GM08714 (cell line): Measurements from ENCODE around the gene MICOS13.

ENCODE experiments used
- H3K4me3 ChIP-seq: fragments of 200-500 bp; sonication (Bioruptor generic); 2 replicates; pipeline ENCODE4 v1.5.1; 2014; ENCODE audit warnings: mild to moderate bottlenecking, low read length, inconsistent platforms
- ZNF274 ChIP-seq: IDR thresholded peaks from 2 replicates; pipeline ENCODE4 v1.6.1; 2012; ENCODE audit warnings: mild to moderate bottlenecking, low read depth, low read length

Gene MICOS13

DNA sequence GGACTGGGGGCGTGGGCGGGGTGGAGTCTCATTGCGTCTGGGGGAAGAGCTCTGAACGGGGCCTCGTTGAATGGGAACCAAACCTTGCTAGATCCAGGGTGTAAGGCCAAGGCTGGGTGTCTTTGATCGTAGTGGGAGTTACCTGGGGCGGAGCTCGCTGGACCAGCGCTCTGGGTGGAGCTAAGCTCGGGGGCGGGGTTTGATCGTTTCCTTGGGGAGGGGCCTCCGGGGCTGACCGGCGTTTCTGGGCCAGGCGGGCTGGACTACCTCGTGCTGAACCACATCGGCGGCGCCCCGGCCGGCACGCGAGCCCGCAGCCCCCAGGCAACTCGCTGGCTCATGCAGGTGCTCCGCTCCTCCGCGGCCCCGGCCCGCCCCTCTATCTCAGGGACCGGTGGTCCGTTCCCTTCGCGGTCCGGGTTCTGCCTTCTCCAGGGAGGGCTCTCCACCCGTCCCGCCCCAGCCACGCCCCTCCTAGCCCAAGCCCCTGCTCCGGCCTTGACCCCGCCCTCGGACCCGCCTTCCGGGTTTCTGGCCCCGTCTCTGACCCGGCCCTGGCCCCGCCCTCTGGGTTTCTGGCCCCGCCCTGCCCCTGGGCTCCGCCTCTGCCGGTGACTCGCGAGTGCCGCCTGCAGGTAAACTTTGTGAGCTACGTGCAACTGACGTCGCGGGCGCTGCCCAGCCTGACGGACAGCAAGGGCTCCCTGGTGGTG lies 6.5 kb upstream of the MICOS13 start:
- peak overlapping the region; percentile 59; the same call in 1 of the 2 replicates for H3K4me3 ChIP-seq

DNA sequence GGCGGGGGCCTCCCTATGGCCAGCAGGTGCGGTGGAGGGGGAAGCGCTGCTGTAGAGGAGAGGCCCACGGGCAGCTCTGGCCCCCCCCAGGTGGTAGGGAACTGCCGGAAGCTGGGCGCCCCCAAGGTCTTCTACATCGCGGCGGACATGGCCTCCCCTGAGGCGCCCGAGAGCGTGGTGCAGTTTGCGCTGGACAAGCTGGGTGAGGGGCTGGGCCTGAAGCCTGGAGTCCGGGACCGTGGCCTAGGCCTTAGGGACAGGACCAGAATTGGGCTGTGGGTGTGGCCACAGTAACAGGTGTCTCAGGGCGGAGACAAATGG lies 6.0 kb upstream of the MICOS13 start:
- TF ChIP-seq ZNF274, result no peak
- peak overlapping the region; percentile 59; the same call in 1 of the 2 replicates for H3K4me3 ChIP-seq

More for the DNA sequence above, 6.5 kb upstream of the MICOS13 start:
- no peak for TF ChIP-seq ZNF274

DNA sequence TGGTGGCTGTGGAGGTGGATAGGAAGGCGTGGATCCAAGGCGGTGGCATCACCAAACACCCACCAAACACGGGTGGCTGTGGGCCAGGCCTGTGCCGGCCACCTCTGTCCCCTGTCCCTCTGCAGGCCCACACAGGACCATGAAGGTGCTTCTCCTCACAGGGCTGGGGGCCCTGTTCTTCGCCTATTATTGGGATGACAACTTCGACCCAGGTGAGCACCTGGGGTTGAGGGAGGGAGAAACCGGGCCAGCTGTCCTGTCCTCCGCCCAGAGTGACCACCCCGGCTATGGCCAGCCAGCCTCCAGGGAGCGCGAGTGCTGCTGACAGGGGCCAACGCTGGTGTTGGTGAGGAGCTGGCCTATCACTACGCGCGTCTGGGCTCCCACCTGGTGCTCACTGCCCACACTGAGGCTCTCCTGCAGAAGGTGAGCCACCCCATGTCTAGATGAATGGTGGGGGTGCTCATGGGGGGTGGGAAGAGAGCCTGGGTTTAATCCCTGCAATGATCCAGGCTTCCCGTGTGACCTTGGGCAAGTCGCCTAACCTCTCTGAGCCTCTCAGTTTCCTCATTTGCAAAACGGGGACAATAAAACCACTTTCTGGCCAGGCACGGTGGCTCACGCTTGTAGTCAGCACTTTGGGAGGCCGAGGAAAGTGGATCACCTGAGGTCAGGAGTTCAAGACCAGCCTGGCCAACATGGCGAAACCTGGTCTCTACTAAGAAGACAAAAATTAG lies 4.5 kb upstream of the MICOS13 start:
- no peak overlapping the region for H3K4me3 ChIP-seq
- no peak for TF ChIP-seq ZNF274

DNA sequence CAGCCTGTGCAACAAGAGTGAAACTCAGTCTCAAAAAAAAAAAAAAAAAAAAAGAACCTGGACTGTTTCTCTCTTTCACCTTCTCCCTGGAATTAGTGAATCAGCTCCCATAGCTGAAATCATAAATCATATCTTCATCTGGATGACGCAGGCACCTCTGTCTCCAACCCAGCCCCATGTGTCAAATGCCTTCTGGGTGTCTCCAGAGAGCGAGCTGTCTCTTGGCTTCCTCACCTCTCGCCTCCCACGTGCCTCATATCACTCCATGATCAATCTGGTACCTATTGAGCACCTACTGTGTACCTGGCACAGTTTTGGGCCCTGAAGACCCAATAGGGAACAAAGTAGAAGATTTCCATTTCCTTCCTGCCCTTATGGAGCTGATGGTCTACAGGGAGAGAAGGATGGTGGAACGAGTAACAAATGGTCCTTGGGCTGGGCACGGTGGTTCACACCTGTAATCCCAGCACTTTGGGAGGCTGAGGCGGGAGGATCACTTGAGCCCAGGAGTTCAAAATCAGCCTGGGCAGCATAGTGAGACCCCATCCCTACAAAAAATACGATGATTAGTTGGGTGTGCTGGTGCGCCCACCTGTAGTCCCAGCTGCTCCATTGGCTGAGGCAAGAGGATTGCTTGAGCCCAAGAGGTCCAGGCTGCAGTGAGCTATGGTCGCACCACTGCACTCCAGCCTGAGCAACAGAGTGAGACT lies 3.0 kb upstream of the MICOS13 start:
- H3K4me3 ChIP-seq, result no peak overlapping the region
- no peak for TF ChIP-seq ZNF274

DNA sequence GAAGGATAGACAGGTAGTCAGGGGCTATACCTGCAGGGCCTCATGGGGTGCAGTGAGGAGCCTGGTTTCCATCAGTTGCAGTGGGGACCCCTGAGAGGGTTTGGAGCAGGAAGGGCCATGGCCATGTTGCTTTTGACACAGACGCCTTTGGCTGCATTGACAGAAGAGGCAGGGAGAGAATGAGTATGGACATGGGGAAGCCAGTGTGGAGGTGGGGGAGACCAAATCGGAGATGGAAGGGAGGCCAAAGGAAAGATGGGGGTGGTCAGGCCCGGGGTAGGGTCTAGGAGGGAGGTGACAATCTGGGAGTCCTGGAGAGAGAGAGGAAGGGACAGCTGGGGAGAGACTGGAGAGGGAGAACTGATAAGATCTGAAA lies 1.8 kb upstream of the MICOS13 start:
- no peak overlapping the region for H3K4me3 ChIP-seq
- TF ChIP-seq ZNF274, result no peak

- no peak for TF ChIP-seq ZNF274
- peak overlapping the region; percentile 55; the same call in 1 of the 2 replicates for H3K4me3 ChIP-seq
Measured at GRCh38 chr19:5681391-5682106, 1.2 kb upstream of the MICOS13 start.

- H3K4me3 ChIP-seq, result peak overlapping the region; percentile 85
- no peak for TF ChIP-seq ZNF274
Measured at GRCh38 chr19:5680084-5680436, 256 bp downstream of the MICOS13 start.

DNA sequence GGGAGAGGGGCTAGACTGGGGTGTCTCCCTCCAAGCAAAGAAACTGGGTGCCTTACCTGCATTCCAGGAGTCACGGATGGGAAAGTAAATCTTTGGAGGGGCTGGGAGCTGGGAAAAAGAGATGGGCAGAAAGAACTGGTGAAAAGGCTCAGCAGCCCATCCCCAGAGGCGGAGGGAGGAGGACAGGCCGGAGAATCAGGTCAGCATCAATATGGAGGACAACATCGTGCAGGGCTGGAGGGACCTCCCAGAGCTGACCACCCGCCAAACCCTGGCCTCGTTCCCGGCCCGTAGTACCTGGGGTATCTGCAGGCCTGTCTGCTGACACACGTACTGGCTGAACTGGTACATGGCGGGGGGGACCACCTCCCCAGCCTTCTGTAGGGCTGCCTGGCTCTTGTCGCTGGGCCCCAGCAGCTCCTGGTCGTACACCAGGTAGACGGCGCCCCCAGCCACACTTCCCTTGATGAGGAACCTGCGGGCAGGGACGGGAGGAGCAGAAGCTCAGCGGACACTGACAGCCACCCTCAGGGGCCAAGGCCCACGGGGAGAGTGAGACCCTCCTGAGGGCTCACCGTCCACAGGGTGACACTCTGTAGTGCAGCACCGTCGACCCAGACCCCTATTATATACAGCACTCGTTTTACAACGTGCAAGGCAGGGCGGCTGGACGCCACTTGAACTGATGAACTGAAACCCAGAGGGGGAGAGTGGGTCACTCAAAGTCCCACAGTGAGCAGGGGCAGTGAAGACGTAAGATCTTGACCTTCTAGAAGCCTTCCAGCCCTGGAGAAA lies 830 bp downstream of the MICOS13 start:
- TF ChIP-seq ZNF274, result no peak
- peak overlapping the region; percentile 85 for H3K4me3 ChIP-seq

DNA sequence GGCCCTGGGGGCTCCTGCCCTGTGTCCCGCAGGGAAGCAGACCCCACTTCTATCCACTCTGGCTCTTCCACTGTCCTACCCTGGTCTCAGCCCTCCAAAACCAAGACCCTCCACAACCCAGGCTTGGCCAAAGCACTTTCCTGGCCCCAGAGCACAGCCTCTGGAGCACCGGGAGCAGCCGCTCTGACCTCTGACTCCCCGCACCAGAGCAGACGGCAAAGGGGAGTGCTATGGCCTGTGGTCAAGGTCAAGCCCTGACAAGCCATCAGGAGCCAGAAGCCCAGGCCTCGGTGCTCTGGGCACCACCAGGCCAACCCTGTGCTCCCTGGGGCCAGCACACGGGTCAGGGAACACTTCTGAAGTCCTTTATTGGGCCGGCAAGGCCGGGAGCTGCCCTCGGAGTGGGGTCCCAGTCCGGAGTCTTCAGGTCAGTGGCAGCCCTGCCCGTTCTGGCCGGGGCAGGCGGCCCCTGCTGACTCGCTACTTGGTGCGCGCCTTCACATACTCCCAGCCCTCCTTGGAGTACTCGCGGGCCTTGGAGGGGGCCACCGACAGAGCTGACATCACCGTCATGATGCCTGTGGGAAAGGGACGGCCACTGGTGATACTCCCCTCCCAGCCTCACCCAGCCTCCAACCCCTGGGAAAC lies 2.1 kb downstream of the MICOS13 start:
- no peak for TF ChIP-seq ZNF274
- no peak overlapping the region for H3K4me3 ChIP-seq

GRCh38 chr19:5677580-5677979 lies 2.7 kb downstream of the MICOS13 start:
- TF ChIP-seq ZNF274, result no peak
- no peak overlapping the region for H3K4me3 ChIP-seq

DNA sequence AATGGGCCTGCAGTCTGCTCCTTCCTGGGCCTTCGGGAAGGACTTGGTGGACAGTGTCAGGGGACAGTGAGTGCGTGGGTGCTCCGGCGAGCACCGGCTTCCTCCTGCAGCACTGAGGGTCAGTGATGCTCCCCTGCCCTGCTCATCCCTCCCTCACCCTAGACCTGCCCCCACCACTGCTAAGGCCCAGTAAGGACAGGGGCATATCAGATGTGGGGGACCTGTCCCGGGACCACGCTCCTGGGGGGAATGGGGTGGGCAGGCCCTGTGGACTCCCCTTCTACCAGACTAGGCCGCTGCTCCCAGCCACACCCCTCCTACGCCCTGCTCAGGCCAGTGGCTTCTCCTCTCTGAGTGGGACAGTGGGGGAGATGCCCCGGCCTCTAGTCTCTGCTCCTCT lies 3.2 kb downstream of the MICOS13 start:
- no peak for TF ChIP-seq ZNF274
- H3K4me3 ChIP-seq, result no peak overlapping the region

GRCh38 chr19:5676772-5677105 lies 3.6 kb downstream of the MICOS13 start:
- H3K4me3 ChIP-seq, result no peak overlapping the region
- no peak for TF ChIP-seq ZNF274

GRCh38 chr19:5676105-5676771 lies 4.1 kb downstream of the MICOS13 start:
- TF ChIP-seq ZNF274, result no peak
- no peak overlapping the region for H3K4me3 ChIP-seq
